GM12878 (cell line): ENCODE results near the gene CLPX.

Experiments
- ASH2L ChIP-seq: fragments of 300-600, 200-600 bp; sonication (generic); IDR thresholded peaks from 2 replicates; pipeline ENCODE4 v1.6.1; 2017; ENCODE audit warnings: low read depth, mild to moderate bottlenecking, borderline replicate concordance
- BHLHE40 ChIP-seq, 2 experiments: fragments of 450-650 bp in 1 of 2; IDR thresholded peaks; 2 replicates each; pipeline ENCODE4 v1.6.1; 2011 to 2017; ENCODE audit warnings: low read depth in 2 of 2, borderline replicate concordance in 1 of 2, improper control_type of control experiment in 1 of 2, low read length in 1 of 2, mild to moderate bottlenecking in 1 of 2
- CBX5 ChIP-seq: sonication (generic); IDR thresholded peaks from 2 replicates; pipeline ENCODE4 v1.6.1; 2016; ENCODE audit warnings: low read depth, moderate library complexity, mild to moderate bottlenecking, inconsistent platforms
- CREM ChIP-seq: IDR thresholded peaks from 2 replicates; pipeline ENCODE4 v1.6.1; 2014; ENCODE audit warnings: antibody characterized with exemption, low read depth
- CTCF ChIP-seq, 3 experiments: IDR thresholded peaks in 2 of 3; conservative IDR thresholded peaks in 1 of 3; 2 replicates each; pipeline ENCODE4 v1.5.1; 2011; ENCODE audit warnings: low read depth in 3 of 3, low read length in 3 of 3, mild to moderate bottlenecking in 3 of 3, control low read depth in 2 of 3, moderate library complexity in 2 of 3, inconsistent platforms in 1 of 3, mixed read lengths in 1 of 3; ENCODE audit not compliant: control insufficient read depth in 2 of 3, insufficient read depth in 1 of 3; ENCODE audit errors: extremely low read depth in 1 of 3
- SREBF1 ChIP-seq: IDR thresholded peaks from 2 replicates; pipeline ENCODE4 v1.6.1; 2012; ENCODE audit warnings: mild to moderate bottlenecking, low read length
- SREBF2 ChIP-seq: IDR thresholded peaks from 2 replicates; pipeline ENCODE4 v1.6.1; 2012; ENCODE audit warnings: mild to moderate bottlenecking, low read length

DNA sequence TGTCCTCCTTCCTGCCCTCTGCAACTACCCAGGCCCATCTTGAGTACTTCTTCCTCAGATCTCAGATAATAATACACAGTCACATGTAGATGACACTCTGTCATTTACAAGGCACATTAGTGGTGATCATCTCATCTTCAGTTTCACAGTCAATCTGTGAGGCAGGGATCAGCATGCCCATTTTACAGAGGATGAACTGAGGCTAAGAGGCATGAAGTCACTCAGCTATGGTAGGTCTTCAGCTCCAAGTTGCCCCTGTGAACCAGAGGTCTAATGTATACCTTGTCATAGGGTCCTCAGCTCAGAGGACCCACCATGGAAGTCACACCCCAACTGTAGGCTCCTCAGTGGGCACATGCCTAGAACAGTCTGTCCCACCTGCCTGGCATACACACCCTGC is 30.4 kb upstream of the CLPX start:
- no peak for TF ChIP-seq SREBF2
- no peak for TF ChIP-seq BHLHE40 (IDR thresholded peaks at IDR 0.05; ENCODE audit: borderline replicate concordance in 1 of 2, low read depth in 2 of 2, low read length in 1 of 2)
- no peak for TF ChIP-seq SREBF1
- TF ChIP-seq CTCF (IDR thresholded peaks at IDR 0.05 in 2 of 3, conservative IDR thresholded peaks at IDR 0.05 in 1 of 3; ENCODE audit: control insufficient read depth in 2 of 3, extremely low read depth in 1 of 3, insufficient read depth in 1 of 3, low read depth in 3 of 3, low read length in 3 of 3), result no peak
- TF ChIP-seq ASH2L, result no peak
- TF ChIP-seq CBX5, result no peak
- no peak for TF ChIP-seq CREM
